ENCODE data around the gene POLR3K. TPM values are rescaled to one million over a fixed set of nuclear protein-coding genes. Genes with fewer than 3 reads are reported as not detected.
"Not testable (repeated sequence)": the region's sequence is repeated elsewhere in the genome, so short reads cannot be mapped to it uniquely, and the experiment has no call there.

The POLR3K gene
- total RNA-seq, 1 experiment from 2014 or later: 29.1 TPM

GRCh38 chr16:35678-36305, 17.6 kb downstream of the POLR3K start:
- TF ChIP-seq CTCF (IDR thresholded peaks at IDR 0.05; ENCODE audit: unreplicated experiment): no peak
- no peak overlapping the region for H3K4me3 Mint-ChIP-seq (ENCODE audit: low read depth, unreplicated experiment)
- peaks cover 26% of the 10 kb centered on the region for H3K4me1 Mint-ChIP-seq (ENCODE audit: low read depth, unreplicated experiment)
- intact Hi-C loops (cut with micrococcal nuclease; ENCODE audit: unreplicated experiment): no loop called here
- H3K36me3 Mint-ChIP-seq (ENCODE audit: insufficient read depth, unreplicated experiment): peaks cover 13% of the 10 kb centered on the region
- no peak overlapping the region for H3K27ac Mint-ChIP-seq (ENCODE audit: unreplicated experiment)
- CTCF ChIA-PET: no interaction called here
- BruUV-seq (replicated peaks): no TSS peak
- DNase-seq: no peak
- no peaks in the 10 kb centered on the region for H3K9me3 Mint-ChIP-seq (ENCODE audit: low read depth, unreplicated experiment)
- H3K27me3 Mint-ChIP-seq (ENCODE audit: unreplicated experiment): no peaks in the 10 kb centered on the region

GRCh38 chr16:35011-35677, 18.3 kb downstream of the POLR3K start:
- intact Hi-C loops (cut with micrococcal nuclease; ENCODE audit: unreplicated experiment): no loop called here
- Mint-ChIP-seq H3K4me3 (ENCODE audit: low read depth, unreplicated experiment) (no peak overlapping the region), H3K9me3 (ENCODE audit: low read depth, unreplicated experiment) (no peaks in the 10 kb centered on the region), H3K36me3 (ENCODE audit: insufficient read depth, unreplicated experiment) (peaks cover 13% of the 10 kb centered on the region), H3K4me1 (ENCODE audit: low read depth, unreplicated experiment) (peaks cover 26% of the 10 kb centered on the region), H3K27me3 (ENCODE audit: unreplicated experiment) (no peaks in the 10 kb centered on the region), H3K27ac (ENCODE audit: unreplicated experiment) (no peak overlapping the region)
- CTCF ChIA-PET: no interaction called here
- no peak for TF ChIP-seq CTCF (IDR thresholded peaks at IDR 0.05; ENCODE audit: unreplicated experiment)
- no peak for DNase-seq
- no TSS peak for BruUV-seq (replicated peaks)

- CTCF ChIA-PET: no interaction called here
- Mint-ChIP-seq H3K27me3 (ENCODE audit: unreplicated experiment) (no peaks in the 10 kb centered on the region), H3K4me1 (ENCODE audit: low read depth, unreplicated experiment) (peaks cover 24% of the 10 kb centered on the region), H3K4me3 (ENCODE audit: low read depth, unreplicated experiment) (no peak overlapping the region), H3K27ac (ENCODE audit: unreplicated experiment) (no peak overlapping the region), H3K9me3 (ENCODE audit: low read depth, unreplicated experiment) (no peaks in the 10 kb centered on the region), H3K36me3 (ENCODE audit: insufficient read depth, unreplicated experiment) (peaks cover 13% of the 10 kb centered on the region)
- BruUV-seq (replicated peaks): no TSS peak
- intact Hi-C loops (cut with micrococcal nuclease; ENCODE audit: unreplicated experiment): no loop called here
- DNase-seq: no peak
- TF ChIP-seq CTCF (IDR thresholded peaks at IDR 0.05; ENCODE audit: unreplicated experiment): no peak
These were observed 18.8 kb downstream of the POLR3K start for GRCh38 chr16:34648-34987.

- Mint-ChIP-seq H3K4me3 (ENCODE audit: low read depth, unreplicated experiment) (no peak overlapping the region), H3K4me1 (ENCODE audit: low read depth, unreplicated experiment) (peaks cover 18% of the 10 kb centered on the region), H3K27ac (ENCODE audit: unreplicated experiment) (no peak overlapping the region), H3K36me3 (ENCODE audit: insufficient read depth, unreplicated experiment) (peaks cover 8% of the 10 kb centered on the region), H3K9me3 (ENCODE audit: low read depth, unreplicated experiment) (no peaks in the 10 kb centered on the region), H3K27me3 (ENCODE audit: unreplicated experiment) (no peaks in the 10 kb centered on the region)
- no peak for TF ChIP-seq CTCF (IDR thresholded peaks at IDR 0.05; ENCODE audit: unreplicated experiment)
- BruUV-seq (replicated peaks): no TSS peak
- CTCF ChIA-PET: no interaction called here
- DNase-seq: no peak
- intact Hi-C loops (cut with micrococcal nuclease; ENCODE audit: unreplicated experiment): no loop called here
These were observed 19.3 kb downstream of the POLR3K start for GRCh38 chr16:33877-34647.

- H3K27me3 Mint-ChIP-seq (ENCODE audit: unreplicated experiment); intact Hi-C loops (cut with micrococcal nuclease; ENCODE audit: unreplicated experiment); BruUV-seq (replicated peaks); H3K27ac Mint-ChIP-seq (ENCODE audit: unreplicated experiment); H3K9me3 Mint-ChIP-seq (ENCODE audit: low read depth, unreplicated experiment); H3K4me3 Mint-ChIP-seq (ENCODE audit: low read depth, unreplicated experiment); H3K36me3 Mint-ChIP-seq (ENCODE audit: insufficient read depth, unreplicated experiment); DNase-seq; CTCF ChIA-PET: not testable (repeated sequence)
- H3K4me1 Mint-ChIP-seq (ENCODE audit: low read depth, unreplicated experiment): peaks cover 11% of the 10 kb centered on the region
These were observed 20.1 kb downstream of the POLR3K start for GRCh38 chr16:33154-33876.

GRCh38 chr16:30627-31026, 22.8 kb downstream of the POLR3K start:
- H3K27ac Mint-ChIP-seq (ENCODE audit: unreplicated experiment); H3K9me3 Mint-ChIP-seq (ENCODE audit: low read depth, unreplicated experiment); H3K4me3 Mint-ChIP-seq (ENCODE audit: low read depth, unreplicated experiment); H3K4me1 Mint-ChIP-seq (ENCODE audit: low read depth, unreplicated experiment); DNase-seq; H3K27me3 Mint-ChIP-seq (ENCODE audit: unreplicated experiment); BruUV-seq (replicated peaks); CTCF ChIA-PET; intact Hi-C loops (cut with micrococcal nuclease; ENCODE audit: unreplicated experiment); H3K36me3 Mint-ChIP-seq (ENCODE audit: insufficient read depth, unreplicated experiment): not testable (repeated sequence)
